HG02678 (cell line): ENCODE results near the gene MYO1E.
"Not testable (repeated sequence)": the region's sequence is repeated elsewhere in the genome, so short reads cannot be mapped to it uniquely, and the experiment has no call there.

Experiments used
- ATAC-seq: cut with Tn5 transposase; IDR thresholded peaks from one replicate; pipeline ENCODE4 v1.9.1; 2021; ENCODE audit warnings: mild to moderate bottlenecking, moderate library complexity; ENCODE audit not compliant: unreplicated experiment

The MYO1E gene

DNA sequence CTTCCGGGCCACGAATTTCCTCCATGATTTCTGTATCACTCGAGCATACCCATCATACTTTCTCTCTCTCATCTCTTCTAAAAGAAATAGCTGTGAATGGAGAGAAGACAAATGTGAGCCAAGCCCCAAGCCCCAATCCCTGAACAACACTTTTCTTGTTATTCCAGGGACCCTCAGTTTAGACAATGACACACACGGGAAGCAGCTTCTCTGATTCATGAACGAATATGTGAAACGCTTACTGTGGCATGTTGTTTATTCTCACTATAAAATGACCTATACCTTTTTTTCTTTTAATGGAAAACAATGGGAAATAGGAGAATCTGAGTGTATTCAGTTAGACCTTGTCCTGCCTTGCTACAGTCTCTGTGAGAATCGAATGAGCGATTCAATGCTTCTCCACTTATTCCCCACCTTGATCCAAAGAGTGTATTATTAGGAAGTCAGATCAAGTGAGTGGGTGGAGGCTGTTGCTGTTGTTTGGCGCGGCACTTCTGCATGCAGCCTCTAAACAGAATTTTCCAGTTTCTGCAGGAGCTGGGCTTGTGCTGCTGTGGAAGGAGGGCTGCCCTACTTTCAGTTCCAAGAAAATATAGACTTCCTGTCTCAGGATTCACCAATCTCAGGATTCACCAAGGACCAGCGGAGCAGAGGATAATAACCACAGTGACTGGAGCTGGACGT is 198.4 kb downstream of the MYO1E start:
- no peak for ATAC-seq

- no peak for ATAC-seq
Observed at GRCh38 chr15:59173194-59173593, 199.5 kb downstream of the MYO1E start.

- ATAC-seq: no peak
Observed at GRCh38 chr15:59172289-59172901, 200.3 kb downstream of the MYO1E start.

DNA sequence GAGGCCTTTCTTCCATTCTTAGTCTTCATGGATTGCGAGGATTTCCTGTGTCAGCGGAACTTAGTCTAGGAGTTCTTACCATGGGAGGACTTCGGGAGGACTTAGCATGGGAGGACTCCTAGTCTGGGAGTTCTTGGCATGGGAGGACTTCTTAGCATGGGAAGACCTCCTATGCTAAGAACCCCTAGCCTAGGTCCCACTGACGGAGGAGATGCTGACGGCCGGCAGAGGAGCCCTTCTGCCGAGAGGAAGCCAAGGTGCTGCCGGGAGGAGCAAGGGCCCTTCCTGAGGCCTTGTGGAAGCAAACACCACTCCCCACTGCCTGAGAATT is 201.6 kb downstream of the MYO1E start:
- ATAC-seq: no peak

GRCh38 chr15:59170295-59171066 is 202.2 kb downstream of the MYO1E start:
- no peak for ATAC-seq

- ATAC-seq: no peak
Observed at GRCh38 chr15:59169251-59169708, 203.4 kb downstream of the MYO1E start.

GRCh38 chr15:59168536-59168935 is 204.1 kb downstream of the MYO1E start:
- no peak for ATAC-seq

DNA sequence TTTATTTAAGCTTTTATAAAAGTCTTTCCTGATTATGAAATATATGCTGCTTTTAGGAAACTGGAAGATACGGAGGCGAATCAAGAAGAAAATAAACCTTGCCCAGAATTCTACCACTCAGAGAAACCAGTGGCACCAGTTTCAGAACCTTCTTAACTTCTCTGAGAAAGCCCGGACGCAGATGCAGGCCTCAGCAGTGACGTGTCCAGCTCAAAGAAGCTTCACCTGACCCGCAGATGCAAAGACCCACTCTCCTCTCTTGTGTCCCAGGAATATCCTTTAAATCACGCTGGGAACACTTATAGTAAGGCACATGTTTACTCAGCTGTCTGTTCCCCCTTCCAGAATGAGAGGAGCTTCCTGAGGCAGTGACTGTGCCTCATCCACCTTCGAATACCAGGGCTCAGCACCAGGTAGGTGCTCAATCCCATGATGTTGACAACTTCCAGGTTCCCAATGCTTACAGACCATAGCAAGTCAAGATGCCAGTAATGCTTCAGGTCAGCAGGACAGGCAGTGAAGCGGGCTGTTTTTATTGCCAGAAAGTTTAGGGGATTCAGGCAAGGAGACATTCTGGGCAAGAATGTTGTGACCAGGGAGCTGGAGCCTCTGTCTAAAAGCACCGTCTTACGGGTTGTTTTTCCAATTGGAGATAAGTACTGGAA is 205.9 kb downstream of the MYO1E start:
- no peak for ATAC-seq

DNA sequence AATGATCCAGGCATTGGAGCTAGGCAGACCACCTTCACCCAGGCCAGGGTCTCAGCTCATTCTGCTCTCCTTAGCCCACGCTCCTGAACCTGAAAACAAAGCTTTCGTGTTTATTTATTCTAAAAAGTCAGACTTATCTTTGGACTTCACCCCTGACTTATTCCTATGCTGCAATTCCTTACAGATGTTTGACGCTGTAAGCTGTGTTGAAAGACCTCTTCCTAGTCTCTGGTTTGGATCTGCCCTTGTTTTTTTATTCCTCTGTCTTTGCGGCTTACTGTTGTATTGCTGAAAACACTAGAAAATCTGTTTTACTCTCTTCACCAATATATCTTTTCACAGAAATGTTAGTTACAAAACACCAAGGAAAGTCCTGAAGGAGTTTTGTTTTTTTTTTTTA is 206.5 kb downstream of the MYO1E start:
- no peak for ATAC-seq

DNA sequence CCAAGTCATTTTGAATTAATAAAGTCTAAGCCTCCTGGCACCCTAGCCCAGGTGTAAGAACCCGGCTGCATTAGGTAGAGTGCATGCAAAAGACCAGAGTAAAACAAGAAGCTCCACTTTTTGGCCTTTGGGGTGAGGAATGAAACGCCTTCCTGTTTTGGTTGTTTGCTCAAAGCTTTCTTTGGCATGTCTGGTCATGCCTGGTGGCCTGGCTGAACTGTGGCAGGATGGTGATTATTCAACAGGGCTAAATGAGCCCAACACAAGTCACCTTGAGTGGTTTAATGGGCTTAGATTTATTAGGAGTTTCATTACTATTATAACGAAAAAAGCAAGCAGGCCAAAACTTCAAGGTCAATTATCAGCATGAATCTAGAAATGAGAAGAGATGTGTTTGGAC is 206.9 kb downstream of the MYO1E start:
- ATAC-seq: no peak

- ATAC-seq: not testable (repeated sequence)
Observed at GRCh38 chr15:59162080-59162479, 210.6 kb downstream of the MYO1E start.

GRCh38 chr15:59160880-59161593 is 211.6 kb downstream of the MYO1E start:
- no peak for ATAC-seq

DNA sequence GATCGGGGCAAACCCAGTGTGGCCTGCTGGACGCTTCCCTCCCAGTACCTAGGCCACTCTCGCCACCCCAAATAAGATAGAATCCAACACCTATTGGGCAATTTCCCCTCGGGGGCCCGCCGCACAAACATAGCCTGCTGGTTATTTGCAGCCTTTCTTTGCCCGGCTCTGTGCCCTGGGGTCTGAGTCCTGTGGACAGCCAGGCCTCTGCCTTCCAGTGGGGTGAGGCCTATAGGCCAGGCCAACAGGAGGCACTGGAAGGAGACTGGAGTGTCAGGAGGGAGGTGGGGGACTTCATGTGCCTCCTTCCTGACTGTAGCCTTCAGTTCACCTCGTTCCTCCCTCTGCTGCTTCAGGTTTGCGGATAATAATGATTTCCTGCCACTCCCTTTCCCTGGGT is 213.5 kb downstream of the MYO1E start:
- no peak for ATAC-seq

GRCh38 chr15:59158701-59159034 is 214.0 kb downstream of the MYO1E start:
- no peak for ATAC-seq

DNA sequence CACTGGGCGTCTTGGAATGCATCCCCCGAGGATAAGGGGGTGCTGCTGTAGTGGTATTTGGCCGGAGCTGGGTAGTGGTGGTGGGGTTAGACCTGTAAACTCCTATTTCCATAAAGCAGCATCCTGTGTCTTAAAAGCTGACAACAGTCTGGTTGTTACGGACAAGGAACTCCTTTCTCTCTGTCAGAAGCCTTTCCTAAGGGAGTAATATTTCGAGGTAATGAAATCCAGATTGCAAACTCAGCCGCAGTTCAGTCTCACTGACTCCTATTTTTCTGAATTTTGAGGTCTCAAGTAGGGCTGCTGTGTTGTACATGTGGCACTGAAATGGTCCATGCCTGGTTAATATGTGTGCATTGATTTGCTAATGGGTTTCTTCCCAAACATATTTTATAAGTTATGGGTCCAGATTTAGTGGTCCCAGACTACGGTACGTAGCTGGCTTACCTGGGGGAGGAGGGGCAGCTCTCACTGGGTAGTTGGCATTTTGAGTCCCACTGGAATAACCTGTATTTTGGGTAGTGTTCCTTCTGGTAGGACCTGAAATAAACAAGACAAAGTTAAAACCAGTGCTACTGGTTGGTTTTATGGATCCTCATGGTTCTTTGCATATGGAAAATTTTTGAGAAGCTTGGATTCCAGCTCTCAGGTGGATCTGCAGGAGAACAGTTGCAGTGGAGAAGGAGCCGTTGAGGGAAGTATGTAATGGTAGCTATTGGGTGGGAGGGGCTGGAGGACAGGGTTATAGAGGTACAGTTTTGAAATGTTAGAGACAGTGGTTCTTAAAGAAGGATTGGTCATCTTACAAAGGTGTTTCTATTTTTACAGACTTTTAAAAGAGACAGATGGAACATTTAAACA is 214.6 kb downstream of the MYO1E start:
- ATAC-seq: no peak

DNA sequence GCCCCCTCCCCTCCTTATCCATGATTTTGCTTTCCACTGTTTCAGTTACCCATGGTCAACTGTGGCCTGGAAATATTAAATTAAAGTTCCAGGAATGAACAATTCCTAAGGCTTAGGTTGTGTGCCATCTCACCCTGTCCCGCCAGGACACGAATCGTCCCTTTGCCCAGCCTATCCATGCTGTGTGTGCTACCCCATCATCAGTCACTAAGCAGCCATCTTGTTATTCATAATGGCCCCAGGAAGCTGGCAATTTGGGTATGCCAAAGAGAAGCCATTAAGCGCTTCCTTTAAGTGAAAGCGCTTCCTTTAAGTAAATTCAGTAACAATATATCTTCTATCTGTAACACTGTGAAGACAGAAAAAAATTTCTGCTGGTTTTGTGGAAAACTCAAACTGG is 215.3 kb downstream of the MYO1E start:
- no peak for ATAC-seq

GRCh38 chr15:59155431-59155830 is 217.2 kb downstream of the MYO1E start:
- ATAC-seq: no peak

DNA sequence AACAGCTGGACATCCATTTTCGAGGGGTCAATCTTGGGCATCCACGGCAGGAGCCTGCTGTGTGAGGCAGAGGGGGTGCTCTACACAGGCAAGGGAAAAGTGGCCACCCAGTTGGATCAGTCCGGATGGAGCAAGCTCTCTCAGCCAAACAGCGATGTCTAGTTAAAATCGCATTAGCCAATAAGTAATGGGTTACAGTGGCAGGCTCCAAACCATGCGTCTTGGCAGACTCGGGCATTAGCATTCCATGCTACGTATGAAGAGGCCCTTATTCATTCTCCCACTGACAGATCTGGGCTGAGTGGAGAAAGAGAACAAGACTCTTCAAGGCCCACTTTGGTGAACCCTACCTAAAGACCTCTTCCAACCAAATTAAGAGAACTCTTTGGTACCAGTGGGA is 218.4 kb downstream of the MYO1E start:
- ATAC-seq: no peak

- no peak for ATAC-seq
Observed at GRCh38 chr15:59153466-59153865, 219.2 kb downstream of the MYO1E start.
